Ammon's horn (tissue), 1 donor: ENCODE data around the gene EBF4.
A peak's percentile ranks its signal among the peaks of the same experiment; 100 is the strongest.

Experiments used
- DNase-seq: peaks from one replicate; pipeline ENCODE4 v3.0.0-alpha.2; 2016; ENCODE audit warnings: low spot score

The EBF4 gene

DNA sequence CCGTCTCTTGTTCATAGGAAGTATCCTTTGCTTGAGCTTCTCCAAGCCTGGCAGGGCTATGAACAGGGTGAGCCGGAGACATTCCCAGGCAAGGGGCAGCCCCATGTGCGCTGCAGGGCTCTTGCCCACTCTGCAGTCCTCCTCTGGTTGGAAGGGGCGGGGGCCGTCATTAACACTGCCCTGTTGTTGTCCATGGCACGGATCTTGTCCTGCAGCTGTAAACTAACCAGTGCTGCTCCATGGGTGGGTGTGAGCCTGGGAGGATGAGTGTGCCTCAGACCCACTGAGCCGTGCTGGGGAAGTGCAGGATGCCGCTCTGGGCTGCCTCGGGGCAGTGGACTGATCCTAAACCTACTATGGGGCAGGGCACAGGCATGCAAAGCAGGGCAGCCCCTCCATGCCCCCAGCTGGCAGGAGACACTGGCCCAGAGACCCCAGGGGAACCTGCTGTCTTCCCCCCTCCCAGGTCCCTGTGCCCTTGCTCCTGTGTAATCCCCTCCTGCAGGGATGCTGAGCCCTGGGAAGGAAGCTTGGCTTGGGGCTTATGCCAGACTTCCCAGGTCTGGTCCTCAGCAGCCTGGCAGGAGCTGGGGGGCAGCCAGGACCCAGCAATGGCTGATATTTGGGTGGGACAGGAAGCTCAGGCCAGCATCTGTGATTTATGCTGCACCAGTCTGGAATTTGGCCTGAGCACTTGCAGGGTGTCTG lies 8.5 kb downstream of the EBF4 start:
- peak; percentile 77 for DNase-seq

DNA sequence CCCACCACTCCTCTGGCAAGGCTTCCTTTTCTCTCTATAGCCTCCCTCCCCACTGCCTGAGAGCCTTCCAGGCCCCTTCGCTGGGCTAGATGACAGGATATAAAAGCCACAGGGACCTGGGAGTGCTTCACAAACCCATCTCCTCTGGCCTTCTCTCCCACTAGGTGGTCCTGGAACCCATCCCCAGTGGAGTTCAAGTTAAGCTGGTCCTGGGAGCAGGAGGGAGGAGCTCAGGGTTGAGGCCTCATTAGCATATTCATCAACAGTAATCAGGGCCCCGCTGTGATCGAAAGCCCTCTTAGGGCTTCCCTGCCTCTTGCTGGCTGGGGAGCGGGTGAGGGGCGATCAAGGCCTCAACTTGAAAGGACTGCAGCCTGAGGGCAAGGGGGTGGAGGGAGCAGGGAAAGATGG lies 9.1 kb downstream of the EBF4 start:
- DNase-seq: no peak

DNA sequence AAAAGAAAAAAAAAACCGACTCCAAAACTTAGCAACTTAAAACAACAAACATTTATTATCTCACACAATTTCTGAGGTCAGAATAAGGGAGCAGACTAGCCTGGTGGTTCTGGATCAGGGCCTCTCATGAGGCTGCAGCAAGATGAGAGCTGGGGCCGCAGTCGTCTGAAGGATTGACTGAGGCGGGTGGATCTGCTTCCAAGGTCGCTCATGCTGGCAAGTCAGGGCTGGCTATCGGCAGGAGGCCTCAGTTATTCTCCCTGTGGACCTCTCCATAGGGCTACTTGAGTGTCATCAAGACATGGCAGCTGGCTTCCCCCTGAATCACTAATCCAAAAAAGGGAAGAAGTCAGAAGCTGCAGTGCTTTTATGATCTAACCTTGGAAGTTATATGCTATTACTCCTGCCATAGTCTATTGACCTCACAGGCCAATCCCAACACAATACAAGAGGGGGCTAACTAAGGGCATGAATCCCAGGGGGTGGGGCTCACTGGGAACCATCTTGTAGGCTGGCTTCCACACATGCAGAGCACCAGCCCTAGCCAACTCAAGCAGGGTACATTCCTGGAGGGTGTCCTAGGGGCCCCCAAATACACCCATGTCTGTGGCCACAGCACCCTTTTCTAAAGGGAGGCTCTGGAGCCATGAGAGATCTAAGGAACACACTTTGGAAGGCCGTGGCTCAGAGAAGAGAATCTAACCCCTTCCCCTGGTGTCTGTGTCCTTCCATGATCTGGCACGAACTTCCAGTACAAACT lies 11.3 kb downstream of the EBF4 start:
- DNase-seq: no peak

DNA sequence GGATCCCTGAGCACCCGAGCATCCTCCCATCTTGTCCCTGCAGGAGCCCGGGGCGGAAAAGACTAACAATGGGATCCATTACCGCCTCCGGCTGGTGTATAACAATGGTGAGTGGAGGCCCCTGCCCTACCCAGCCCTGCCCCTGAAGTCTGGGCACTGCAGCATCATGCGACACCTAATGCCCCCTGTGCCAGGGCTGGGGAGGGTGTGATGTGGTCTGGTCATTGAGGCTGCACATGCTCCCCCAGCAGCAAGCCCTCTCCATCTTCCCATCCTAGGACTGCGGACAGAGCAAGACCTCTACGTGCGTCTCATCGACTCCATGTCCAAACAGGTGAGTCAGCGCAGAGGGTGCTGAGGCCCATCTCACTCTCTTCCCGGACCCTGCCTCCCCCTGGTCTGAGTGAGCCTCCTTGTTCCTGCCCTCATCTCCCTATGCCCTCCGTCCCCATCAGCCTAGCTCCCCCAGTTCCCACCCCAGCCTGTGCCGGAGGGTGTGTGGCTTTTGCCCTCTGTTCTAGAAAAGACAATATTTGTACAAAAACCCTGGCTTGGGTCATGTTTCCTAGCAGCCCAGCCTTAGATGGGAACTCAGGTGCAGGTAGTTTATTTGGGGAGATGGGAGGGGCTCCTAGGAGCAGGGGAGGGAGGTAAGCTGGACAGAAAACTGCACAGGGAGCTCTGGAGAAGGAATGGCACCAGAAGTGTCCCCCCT lies 13.5 kb downstream of the EBF4 start:
- no peak for DNase-seq

DNA sequence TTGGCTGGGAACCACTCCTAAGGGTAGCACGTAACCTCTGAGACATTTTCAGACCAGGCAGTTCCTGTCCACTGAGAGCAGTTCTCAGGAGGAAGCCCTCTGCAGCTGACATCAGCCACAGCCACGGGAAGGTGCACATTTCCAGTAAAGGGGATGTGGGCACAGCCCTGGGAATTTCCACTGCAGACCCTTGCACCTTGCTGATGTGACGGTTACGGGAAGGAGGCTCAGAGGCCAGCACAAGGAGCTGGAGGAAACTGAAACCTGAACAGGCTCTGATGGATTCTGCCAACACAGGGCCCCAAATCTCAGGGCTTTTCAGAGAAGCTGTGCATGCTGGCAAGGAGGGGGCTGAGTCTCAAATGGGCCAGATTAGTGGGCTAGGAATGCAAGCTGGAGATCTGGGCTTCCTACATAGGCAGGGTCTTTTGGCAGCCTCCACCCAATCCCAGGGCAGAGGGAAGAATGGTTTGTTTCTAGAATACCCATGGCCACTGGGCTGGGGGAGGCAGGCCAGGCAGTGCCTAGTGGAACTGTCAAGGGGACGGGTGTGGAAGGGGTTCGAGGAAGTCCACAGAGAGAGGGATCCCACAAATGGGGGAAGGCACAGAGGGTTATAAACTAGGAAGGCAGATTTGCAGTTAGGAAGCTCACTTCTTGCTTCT lies 14.2 kb downstream of the EBF4 start:
- DNase-seq: no peak

- no peak for DNase-seq
These were observed 14.9 kb downstream of the EBF4 start for GRCh38 chr20:2707353-2708072.

DNA sequence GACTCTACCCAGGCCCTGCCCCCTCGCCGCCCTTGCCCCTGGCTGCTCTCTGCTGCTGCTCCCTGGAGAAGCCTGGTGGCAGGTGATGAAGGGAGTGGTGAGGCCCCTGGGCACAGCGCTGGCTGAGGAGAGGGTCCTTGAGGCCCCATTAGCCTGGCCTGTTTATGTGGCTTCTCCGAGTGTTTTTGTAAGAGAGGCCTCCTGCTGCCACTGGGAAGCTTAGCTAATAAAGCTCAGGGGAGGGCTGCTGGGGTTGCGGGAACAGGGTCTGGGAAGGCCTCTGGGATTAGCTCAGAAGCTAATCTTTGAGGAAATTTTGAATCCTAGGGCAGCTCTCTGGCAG lies 15.5 kb downstream of the EBF4 start:
- no peak for DNase-seq

GRCh38 chr20:2708665-2709064 lies 16.1 kb downstream of the EBF4 start:
- no peak for DNase-seq

- no peak for DNase-seq
These were observed 16.8 kb downstream of the EBF4 start for GRCh38 chr20:2709205-2709981.

- DNase-seq: no peak
These were observed 20.7 kb downstream of the EBF4 start for GRCh38 chr20:2713285-2713684.

GRCh38 chr20:2729251-2729713 lies 36.7 kb downstream of the EBF4 start:
- no peak for DNase-seq

DNA sequence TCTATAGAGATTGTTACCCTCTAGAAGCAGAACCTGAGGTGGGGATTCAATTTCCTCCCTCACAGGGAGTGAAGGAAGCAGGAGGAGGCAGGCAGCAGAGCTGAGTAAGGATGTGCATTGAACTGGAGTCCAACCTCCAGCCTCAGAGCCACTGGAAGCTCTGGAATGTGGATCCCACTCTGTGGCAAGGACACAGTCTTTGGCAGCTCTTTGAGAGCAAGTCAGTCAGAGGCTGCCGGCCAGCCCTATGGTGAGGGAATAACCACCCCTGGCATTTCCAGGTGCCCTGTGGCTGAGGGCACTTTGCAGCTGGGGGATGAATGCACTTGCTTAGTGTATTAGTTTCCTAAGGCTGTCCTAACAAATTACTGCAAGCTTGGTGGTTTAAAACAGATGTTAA lies 37.2 kb downstream of the EBF4 start:
- no peak for DNase-seq

DNA sequence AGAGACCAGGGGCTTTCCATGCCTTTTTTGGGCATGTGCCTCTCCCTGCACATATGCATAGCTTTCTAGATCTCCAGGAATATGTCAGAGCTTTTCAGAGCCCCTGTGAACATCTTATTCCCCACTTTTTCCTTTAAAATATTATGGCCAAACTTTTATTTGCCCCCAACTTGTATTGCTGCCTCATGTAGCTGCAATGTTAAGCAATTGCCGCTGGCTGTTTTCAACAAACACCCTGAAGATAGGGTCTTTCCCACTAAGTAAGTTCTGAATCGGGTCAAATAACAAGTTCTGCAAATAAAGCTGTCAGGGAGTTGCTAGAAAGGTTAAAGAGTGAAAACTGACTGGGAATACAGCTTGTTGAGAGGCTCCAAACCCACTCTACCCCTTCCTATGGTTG lies 42.3 kb downstream of the EBF4 start:
- DNase-seq: no peak

GRCh38 chr20:2736441-2736840 lies 43.9 kb downstream of the EBF4 start:
- DNase-seq: no peak

DNA sequence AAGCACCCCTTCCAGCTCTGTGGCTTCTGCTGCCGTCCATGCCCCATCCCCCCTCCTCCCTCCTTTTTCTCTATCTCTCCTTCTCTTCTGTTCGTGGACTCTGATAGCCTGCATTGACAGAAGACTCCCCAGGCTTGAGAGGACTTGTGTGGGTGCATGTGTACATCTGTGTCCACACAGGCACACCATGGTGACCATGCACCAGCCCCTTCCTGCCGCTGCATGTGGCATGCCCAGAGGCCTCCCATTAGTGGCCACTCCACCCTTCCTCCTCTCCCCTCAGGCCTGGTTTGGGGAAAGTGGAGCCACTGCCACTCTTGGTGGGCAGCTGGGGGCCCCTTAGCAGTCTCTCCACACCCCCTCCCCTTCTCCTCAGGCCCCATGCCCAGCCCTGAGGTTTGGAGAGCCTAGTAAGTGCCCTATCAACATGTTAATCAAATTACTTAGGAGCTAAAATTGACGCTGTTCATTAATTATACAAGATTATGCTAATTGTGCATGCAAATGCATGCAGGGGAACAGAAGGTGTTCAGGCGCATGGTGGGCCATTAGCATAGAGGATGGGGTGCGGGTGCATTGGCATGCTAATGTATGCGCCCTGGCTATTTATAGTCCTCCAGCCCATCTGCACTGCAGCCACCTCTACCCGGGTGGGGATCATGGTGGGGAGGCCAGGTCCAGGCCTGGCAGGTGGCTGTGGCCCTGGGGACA lies 45.9 kb downstream of the EBF4 start:
- DNase-seq: no peak

GRCh38 chr20:2739042-2739398 lies 46.4 kb downstream of the EBF4 start:
- DNase-seq: no peak

GRCh38 chr20:2740702-2741101 lies 48.1 kb downstream of the EBF4 start:
- no peak for DNase-seq

DNA sequence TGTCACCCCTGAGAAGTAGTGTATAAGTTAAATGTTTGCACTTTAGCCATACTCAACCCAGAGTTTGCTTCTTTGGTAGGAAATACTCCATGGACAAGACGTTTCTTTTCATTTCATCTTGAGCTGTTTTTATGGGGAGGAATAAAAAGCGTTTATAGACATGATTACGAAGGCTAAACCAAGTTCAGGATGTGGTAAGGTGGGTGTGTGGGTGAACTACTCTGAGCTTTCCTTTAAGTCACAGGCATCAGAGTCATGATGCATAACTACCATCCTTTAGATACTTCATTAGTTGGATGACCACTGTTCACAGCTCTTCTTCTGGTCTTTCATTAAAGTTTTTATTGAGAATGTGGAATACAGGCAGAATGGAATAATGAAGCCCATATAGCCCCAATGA lies 48.9 kb downstream of the EBF4 start:
- no peak for DNase-seq

- DNase-seq: no peak
These were observed 49.3 kb downstream of the EBF4 start for GRCh38 chr20:2741881-2742280.

- no peak for DNase-seq
These were observed 49.9 kb downstream of the EBF4 start for GRCh38 chr20:2742431-2742830.
